Mesendoderm (in vitro differentiated cells): ENCODE measurements around the gene RGPD3. TPM values are rescaled to one million over a fixed set of nuclear protein-coding genes. Genes with fewer than 3 reads are reported as not detected.
"Not testable (repeated sequence)": the region's sequence is repeated elsewhere in the genome, so short reads cannot be mapped to it uniquely, and the experiment has no call there.

Source experiments
- DNase-seq: peaks from one replicate; pipeline ENCODE4 v3.0.0; 2013
- H2AK5ac ChIP-seq: 2 replicates; pipeline ENCODE4 v1.6.1; 2013; ENCODE audit warnings: low read length, inconsistent platforms
- H2BK120ac ChIP-seq: 2 replicates; pipeline ENCODE4 v1.6.1; 2013; ENCODE audit warnings: low read depth, mild to moderate bottlenecking, low read length, moderate library complexity, mixed read lengths
- H2BK15ac ChIP-seq: replicated peaks from 2 replicates; pipeline ENCODE4 v1.6.1; 2013; ENCODE audit warnings: low read depth, mild to moderate bottlenecking, moderate library complexity
- H2BK5ac ChIP-seq: 2 replicates; pipeline ENCODE4 v1.6.1; 2013; ENCODE audit warnings: low read length, inconsistent platforms
- H3K18ac ChIP-seq: 2 replicates; pipeline ENCODE4 v1.6.1; 2013; ENCODE audit warnings: mild to moderate bottlenecking, low read length, mixed read lengths
- H3K23ac ChIP-seq: one replicate; pipeline ENCODE4 v1.6.1; 2013; ENCODE audit warnings: low read length
- H3K27ac ChIP-seq: 2 replicates; pipeline ENCODE4 v1.5.1; 2013; ENCODE audit warnings: low read depth, mild to moderate bottlenecking, inconsistent platforms, low read length, moderate library complexity
- H3K27me3 ChIP-seq: 2 replicates; pipeline ENCODE4 v1.6.1; 2013; ENCODE audit warnings: low read length, control low read depth, mild to moderate bottlenecking, inconsistent platforms; ENCODE audit not compliant: insufficient read depth, poor library complexity
- H3K36me3 ChIP-seq: 2 replicates; pipeline ENCODE4 v1.6.1; 2013; ENCODE audit warnings: low read length, inconsistent platforms; ENCODE audit not compliant: control insufficient read depth, insufficient read depth
- H3K4ac ChIP-seq: one replicate; pipeline ENCODE4 v1.6.1; 2013; ENCODE audit warnings: low read depth, mild to moderate bottlenecking, low read length, moderate library complexity
- H3K4me1 ChIP-seq: 2 replicates; pipeline ENCODE4 v1.6.1; 2013; ENCODE audit warnings: low read depth, low read length, inconsistent platforms; ENCODE audit not compliant: control insufficient read depth
- H3K4me2 ChIP-seq: 2 replicates; pipeline ENCODE4 v1.6.1; 2013; ENCODE audit warnings: low read length
- H3K4me3 ChIP-seq: 2 replicates; pipeline ENCODE4 v1.5.1; 2013; ENCODE audit warnings: mild to moderate bottlenecking, low read length
- H3K56ac ChIP-seq: one replicate; pipeline ENCODE4 v1.6.1; 2013; ENCODE audit warnings: low read length
- H3K79me1 ChIP-seq: 2 replicates; pipeline ENCODE4 v1.6.1; 2013; ENCODE audit warnings: low read length, inconsistent platforms
- H3K79me2 ChIP-seq: 2 replicates; pipeline ENCODE4 v1.6.1; 2013; ENCODE audit warnings: mild to moderate bottlenecking, low read length; ENCODE audit not compliant: control insufficient read depth, insufficient read depth
- H3K9ac ChIP-seq: 2 replicates; pipeline ENCODE4 v1.6.1; 2013; ENCODE audit warnings: low read length, inconsistent platforms
- H4K5ac ChIP-seq: one replicate; pipeline ENCODE4 v1.6.1; 2013; ENCODE audit warnings: low read length
- H4K8ac ChIP-seq: one replicate; pipeline ENCODE4 v1.6.1; 2013; ENCODE audit warnings: low read depth, mild to moderate bottlenecking, control low read depth, low read length, moderate library complexity
- WGBS: extraction: QIAGEN DNeasy Blood & Tissue Kit; methylation state at CpG from one replicate; pipeline ENCODE4 v1.1.7; 2013; ENCODE audit warnings: low lambda C conversion rate, missing lambda C conversion rate; ENCODE audit not compliant: insufficient coverage; ENCODE audit errors: extremely low coverage; 5-methylcytosine and 5-hydroxymethylcytosine counted together
- polyA plus RNA-seq, 2 experiments: library from polyadenylated mRNA; stranded (reverse); fragments of 200-250 nt; gene quantifications; one replicate each; pipeline ENCODE4 v1.2.3, GENCODE V29; 2013

Gene RGPD3
- 0.29 TPM for polyA plus RNA-seq (2013, experiment 1 of 2)
- 0.18 TPM for polyA plus RNA-seq (2013, experiment 2 of 2)

GRCh38 chr2:106468107-106468506 is at the start of gene RGPD3:
TSS of gene RGPD3 (minus strand) at chr2:106468413. CDS start at chr2:106468288, 125 bp downstream.
- not testable (repeated sequence) for H3K36me3 ChIP-seq, H3K27ac ChIP-seq, H4K8ac ChIP-seq, H2AK5ac ChIP-seq, H3K4me2 ChIP-seq, H3K79me2 ChIP-seq, H3K4me3 ChIP-seq, DNase-seq, H3K4ac ChIP-seq, H3K56ac ChIP-seq, H3K79me1 ChIP-seq, H3K4me1 ChIP-seq, H3K27me3 ChIP-seq, H4K5ac ChIP-seq, H3K23ac ChIP-seq, H2BK15ac ChIP-seq, H2BK5ac ChIP-seq, H3K9ac ChIP-seq, H2BK120ac ChIP-seq, H3K18ac ChIP-seq
- no CpG with 5 or more reads among the region's 45 CpGs for WGBS

- Histone ChIP-seq H2BK5ac (no peak overlapping the region), H2BK15ac (no peak overlapping the region), H3K9ac (no peak overlapping the region), H3K4me3 (no peak overlapping the region), H3K18ac (no peak overlapping the region), H3K79me2 (no peaks in the 10 kb centered on the region), H4K5ac (no peak overlapping the region), H3K79me1 (no peaks in the 10 kb centered on the region), H3K27me3 (no peaks in the 10 kb centered on the region), H3K4me2 (no peak overlapping the region), H3K4me1 (no peaks in the 10 kb centered on the region), H3K4ac (no peak overlapping the region), H2AK5ac (no peak overlapping the region), H3K27ac (no peak overlapping the region), H3K36me3 (no peaks in the 10 kb centered on the region), H4K8ac (no peak overlapping the region), H3K56ac (no peak overlapping the region), H2BK120ac (no peak overlapping the region), H3K23ac (no peak overlapping the region)
- DNase-seq: no peak
- no CpG with 5 or more reads among the region's 11 CpGs for WGBS
These were observed 49.1 kb upstream of the RGPD3 start for GRCh38 chr2:106517329-106517728.

- no peak overlapping the region for H4K5ac ChIP-seq
- no peak overlapping the region for H3K56ac ChIP-seq
- H3K79me2 ChIP-seq: no peaks in the 10 kb centered on the region
- no peak overlapping the region for H3K18ac ChIP-seq
- no peak overlapping the region for H3K4me2 ChIP-seq
- H3K9ac ChIP-seq: no peak overlapping the region
- no peak overlapping the region for H3K27ac ChIP-seq
- no peaks in the 10 kb centered on the region for H3K27me3 ChIP-seq
- H3K4me3 ChIP-seq: no peak overlapping the region
- no peak overlapping the region for H2AK5ac ChIP-seq
- H3K79me1 ChIP-seq: no peaks in the 10 kb centered on the region
- H3K4ac ChIP-seq: no peak overlapping the region
- WGBS: no CpG with 5 or more reads among the region's 1 CpG
- H2BK5ac ChIP-seq: no peak overlapping the region
- no peaks in the 10 kb centered on the region for H3K4me1 ChIP-seq
- H2BK15ac ChIP-seq: no peak overlapping the region
- no peak for DNase-seq
- H2BK120ac ChIP-seq: no peak overlapping the region
- H3K23ac ChIP-seq: no peak overlapping the region
- H3K36me3 ChIP-seq: no peaks in the 10 kb centered on the region
- H4K8ac ChIP-seq: no peak overlapping the region
These were observed 48.7 kb upstream of the RGPD3 start for GRCh38 chr2:106516864-106517263.

GRCh38 chr2:106516436-106516835 is 48.2 kb upstream of the RGPD3 start:
- Histone ChIP-seq H2BK15ac (no peak overlapping the region), H3K36me3 (no peaks in the 10 kb centered on the region), H3K9ac (no peak overlapping the region), H3K4me1 (no peaks in the 10 kb centered on the region), H3K23ac (no peak overlapping the region), H3K4me2 (no peak overlapping the region), H3K27ac (no peak overlapping the region), H3K56ac (no peak overlapping the region), H2BK120ac (no peak overlapping the region), H2AK5ac (no peak overlapping the region), H2BK5ac (no peak overlapping the region), H3K18ac (no peak overlapping the region), H3K27me3 (no peaks in the 10 kb centered on the region), H4K8ac (no peak overlapping the region), H3K4ac (no peak overlapping the region), H3K79me2 (no peaks in the 10 kb centered on the region), H4K5ac (no peak overlapping the region), H3K79me1 (no peaks in the 10 kb centered on the region), H3K4me3 (no peak overlapping the region)
- no CpG with 5 or more reads among the region's 4 CpGs for WGBS
- DNase-seq: peak; percentile 7

GRCh38 chr2:106514827-106515226 is 46.6 kb upstream of the RGPD3 start:
- no CpG with 5 or more reads among the region's 3 CpGs for WGBS
- not testable (repeated sequence) for H2AK5ac ChIP-seq, H3K27ac ChIP-seq, H2BK5ac ChIP-seq, H3K23ac ChIP-seq, H4K8ac ChIP-seq, H2BK15ac ChIP-seq, H3K79me2 ChIP-seq, DNase-seq, H3K4me3 ChIP-seq, H3K27me3 ChIP-seq, H3K36me3 ChIP-seq, H4K5ac ChIP-seq, H3K4ac ChIP-seq, H3K79me1 ChIP-seq, H3K4me2 ChIP-seq, H3K4me1 ChIP-seq, H3K9ac ChIP-seq, H3K56ac ChIP-seq, H2BK120ac ChIP-seq, H3K18ac ChIP-seq

GRCh38 chr2:106513391-106513790 is 45.2 kb upstream of the RGPD3 start:
- not testable (repeated sequence) for H3K4ac ChIP-seq, H3K9ac ChIP-seq, H4K8ac ChIP-seq, H3K4me1 ChIP-seq, H3K4me3 ChIP-seq, DNase-seq, H4K5ac ChIP-seq, H2BK5ac ChIP-seq, H2AK5ac ChIP-seq, H3K27me3 ChIP-seq, H3K18ac ChIP-seq, H2BK120ac ChIP-seq, H3K79me2 ChIP-seq, H3K79me1 ChIP-seq, H3K27ac ChIP-seq, H3K23ac ChIP-seq, H2BK15ac ChIP-seq, H3K4me2 ChIP-seq, H3K56ac ChIP-seq, H3K36me3 ChIP-seq
- WGBS: no CpG with 5 or more reads among the region's 5 CpGs
